Fibroblast of pulmonary artery (primary cell): ENCODE data around the gene RREB1.
A peak's percentile ranks its signal among the peaks of the same experiment; 100 is the strongest.

ENCODE experiments used
- DNase-seq: peaks from one replicate; pipeline ENCODE4 v3.0.0-alpha.2; 2010; ENCODE audit warnings: low read depth
- H3K4me3 ChIP-seq: replicated peaks from 2 replicates; pipeline ENCODE4 v1.5.1; 2011; ENCODE audit warnings: low read depth, mild to moderate bottlenecking, control low read depth, low read length, moderate library complexity
- CTCF ChIP-seq: IDR thresholded peaks from 2 replicates; pipeline ENCODE4 v1.5.1; 2011; ENCODE audit warnings: mild to moderate bottlenecking, control low read depth, low read length, inconsistent platforms; ENCODE audit errors: missing control alignments

RREB1 gene

GRCh38 chr6:7108196-7108963, 619 bp downstream of the RREB1 start:
- peak overlapping the region; percentile 97 for H3K4me3 ChIP-seq
- no peak for TF ChIP-seq CTCF
- peak; percentile 60 for DNase-seq

GRCh38 chr6:7108964-7109836, 1.4 kb downstream of the RREB1 start:
- peak overlapping the region; percentile 97 for H3K4me3 ChIP-seq
- no peak for TF ChIP-seq CTCF
- peak; percentile 84 for DNase-seq

GRCh38 chr6:7110092-7110792, 2.5 kb downstream of the RREB1 start:
- no peak for TF ChIP-seq CTCF
- H3K4me3 ChIP-seq, result peak overlapping the region; percentile 97
- no peak for DNase-seq

- TF ChIP-seq CTCF, result no peak
- DNase-seq, result no peak
- H3K4me3 ChIP-seq, result no peak overlapping the region
These were observed 3.4 kb downstream of the RREB1 start for GRCh38 chr6:7111095-7111690.

- H3K4me3 ChIP-seq, result no peak overlapping the region
- DNase-seq, result no peak
- TF ChIP-seq CTCF, result no peak
These were observed 4.4 kb downstream of the RREB1 start for GRCh38 chr6:7112171-7112570.

- TF ChIP-seq CTCF, result no peak
- no peak overlapping the region for H3K4me3 ChIP-seq
- DNase-seq, result no peak
These were observed 5.1 kb downstream of the RREB1 start for GRCh38 chr6:7112741-7113313.
